NCI-H146 (cell line): ENCODE data around the gene S100Z.

ENCODE experiments used
- DNase-seq: peaks from one replicate; lab custom pipeline; 2025; lab: John Stamatoyannopoulos, UW

S100Z gene

DNA sequence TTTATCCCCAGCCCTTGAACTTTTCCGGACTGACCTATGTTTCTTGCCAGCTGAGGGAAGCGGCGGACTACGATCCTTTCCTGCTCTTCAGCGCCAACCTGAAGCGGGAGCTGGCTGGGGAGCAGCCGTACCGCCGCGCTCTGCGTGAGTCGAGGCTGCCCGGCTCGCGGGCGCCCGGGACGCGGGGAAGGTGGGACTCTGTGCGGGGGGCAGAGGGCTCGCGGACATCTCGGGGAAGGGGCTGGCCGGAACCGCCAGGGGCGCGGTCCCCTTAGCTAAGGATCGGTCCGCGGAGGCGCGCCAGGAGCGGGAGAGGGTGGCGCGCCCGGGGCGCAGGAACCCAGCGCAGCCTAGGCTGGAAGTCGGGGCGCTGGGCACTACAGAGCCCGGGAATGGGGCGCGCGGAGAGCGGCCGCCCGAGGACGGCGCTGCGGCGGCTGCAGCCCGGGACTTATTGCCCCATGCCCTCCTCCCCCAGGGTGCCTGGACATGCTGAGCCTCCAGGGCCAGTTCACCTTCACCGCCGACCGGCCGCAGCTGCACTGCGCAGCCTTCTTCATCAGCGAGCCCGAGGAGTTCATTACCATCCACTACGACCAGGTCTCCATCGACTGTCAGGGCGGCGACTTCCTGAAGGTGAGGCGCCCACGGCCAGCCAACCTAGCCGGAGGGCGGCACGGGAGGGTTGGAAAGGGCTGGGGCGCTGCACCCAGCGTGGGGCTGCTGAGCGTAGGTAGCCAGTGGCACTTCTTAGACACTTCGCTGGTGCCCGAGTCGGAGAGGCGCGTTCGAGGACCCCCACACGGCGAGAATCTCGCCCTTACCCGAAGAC, 104.0 kb downstream of the S100Z start:
- DNase-seq = no peak

DNA sequence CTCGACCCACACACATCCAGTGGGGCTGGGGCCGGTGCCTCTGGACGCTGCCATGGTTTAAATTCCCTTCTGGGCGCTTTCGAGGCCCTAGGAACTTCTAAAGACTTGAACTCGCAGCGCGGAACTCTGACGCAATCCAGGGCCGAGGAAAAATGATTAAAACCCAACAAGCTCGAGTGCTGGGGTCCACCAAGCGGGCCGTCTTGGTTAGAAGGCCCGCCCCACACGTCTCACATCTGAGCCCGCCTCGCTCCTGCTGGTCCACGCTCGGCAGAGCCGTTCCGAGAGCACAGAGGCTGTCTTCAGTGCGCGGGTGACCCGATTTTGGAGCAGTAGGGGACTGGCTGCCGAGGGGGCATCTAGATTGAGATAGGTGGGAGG, 104.6 kb downstream of the S100Z start:
- no peak for DNase-seq

DNA sequence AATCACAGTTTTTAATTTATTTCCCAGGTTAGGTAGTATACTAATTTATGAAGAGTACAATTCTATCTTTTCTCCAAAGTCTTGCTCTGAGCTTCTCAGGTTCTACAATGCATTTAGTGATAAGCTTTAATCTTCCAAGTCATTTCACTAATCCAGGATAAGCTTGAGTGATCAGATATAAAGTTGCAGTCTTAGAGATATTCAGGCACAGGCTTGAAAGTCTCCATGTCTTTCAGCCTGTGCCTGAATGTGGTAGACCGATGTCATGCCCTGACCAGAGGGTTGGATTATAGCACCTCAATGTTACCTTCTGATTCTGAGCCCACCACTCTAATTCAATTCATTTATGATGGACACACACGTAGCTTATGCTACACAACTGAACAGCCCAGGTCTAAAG, 106.2 kb downstream of the S100Z start:
- no peak for DNase-seq

DNA sequence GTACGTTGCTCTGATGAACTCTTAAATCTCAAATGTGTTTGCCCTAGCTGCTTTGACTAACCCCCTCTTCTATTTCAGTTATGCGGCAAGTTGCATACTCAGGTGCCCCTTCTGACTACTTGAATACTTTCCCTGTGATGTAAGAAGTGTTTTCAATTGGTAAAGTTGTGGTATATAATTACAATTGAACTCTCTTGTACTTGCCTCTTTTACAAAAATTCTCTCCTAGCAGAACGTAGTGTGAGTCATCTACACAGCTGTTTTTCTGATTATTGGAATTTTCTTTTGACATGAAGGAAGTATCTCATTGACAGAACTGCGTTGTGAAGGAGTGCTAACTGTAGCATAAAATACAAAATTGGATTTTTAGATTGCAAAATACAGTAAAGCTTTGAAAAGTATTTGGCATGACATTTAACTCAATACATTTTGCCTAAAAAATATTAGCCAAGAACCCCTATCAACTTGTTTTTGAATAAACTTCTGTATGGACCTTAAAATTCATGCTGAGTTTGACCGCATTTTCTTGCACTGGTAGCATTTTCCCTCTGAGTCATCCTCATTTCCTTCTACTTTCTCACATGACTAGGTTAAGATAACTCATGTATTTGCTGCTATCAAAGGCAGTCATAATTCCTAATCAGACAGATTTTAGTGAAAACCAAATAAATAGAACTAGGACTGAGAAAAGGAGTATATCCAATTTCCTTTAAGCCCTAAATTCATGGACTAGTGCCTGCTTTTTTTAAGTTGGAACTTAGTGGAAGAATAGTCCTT, 109.4 kb downstream of the S100Z start:
- no peak for DNase-seq

DNA sequence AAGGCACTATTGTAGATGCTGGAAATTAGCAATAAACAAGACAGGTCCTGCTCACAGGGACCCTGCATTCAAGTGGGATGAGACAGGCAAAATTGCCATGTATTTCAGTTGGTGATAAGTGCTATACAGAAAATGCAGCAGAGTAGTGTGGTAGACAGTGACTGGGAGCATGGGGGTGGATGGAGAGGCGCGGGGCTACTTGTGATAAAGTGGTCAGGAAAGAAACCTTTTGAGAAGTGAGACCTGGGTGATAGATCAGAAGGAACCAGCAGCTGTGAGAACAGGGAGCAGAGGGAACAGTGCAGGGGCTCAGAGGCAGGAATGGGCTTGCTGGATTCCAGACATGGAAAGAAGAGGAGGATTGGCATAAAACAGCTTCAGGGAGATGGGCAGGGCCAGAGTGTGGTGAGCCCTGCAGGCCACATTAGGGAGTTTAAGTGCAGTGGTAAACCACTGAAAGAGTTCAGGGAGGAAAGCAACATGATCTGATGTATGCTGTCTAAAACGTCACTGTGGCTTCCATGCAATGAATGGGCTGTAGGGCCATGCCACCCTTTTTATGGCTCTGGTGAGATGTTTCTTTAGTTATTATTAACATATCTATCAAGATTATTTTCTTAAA, 110.3 kb downstream of the S100Z start:
- DNase-seq = no peak

DNA sequence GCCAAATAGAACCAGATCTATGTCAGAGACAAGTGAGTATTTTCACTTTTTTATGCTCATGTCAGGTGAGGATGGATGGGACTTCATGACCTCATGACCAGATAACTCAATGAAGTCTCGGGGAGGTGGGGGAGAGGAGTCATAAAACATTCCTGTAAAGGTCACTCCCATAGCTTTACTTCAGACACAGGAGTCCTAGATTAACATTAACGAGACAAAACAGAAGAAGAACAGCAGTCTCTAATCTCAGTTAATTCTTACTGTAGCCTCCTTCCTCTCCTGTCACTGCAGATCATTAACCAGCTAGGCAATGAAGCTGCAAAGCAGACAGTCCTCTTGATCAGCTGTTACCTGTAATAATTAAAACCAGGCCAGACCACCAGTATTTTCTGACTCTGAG, 114.2 kb downstream of the S100Z start:
- DNase-seq = no peak
